GM12872 (cell line): ENCODE results near the gene BST1.

Experiments used
- CTCF ChIP-seq: IDR thresholded peaks from 3 replicates; pipeline ENCODE4 v1.5.1; 2011; ENCODE audit warnings: low read depth, mild to moderate bottlenecking, low read length, moderate library complexity; ENCODE audit not compliant: insufficient read depth

Gene BST1

GRCh38 chr4:15690020-15690809, 12.7 kb upstream of the BST1 start:
- TF ChIP-seq CTCF = no peak

DNA sequence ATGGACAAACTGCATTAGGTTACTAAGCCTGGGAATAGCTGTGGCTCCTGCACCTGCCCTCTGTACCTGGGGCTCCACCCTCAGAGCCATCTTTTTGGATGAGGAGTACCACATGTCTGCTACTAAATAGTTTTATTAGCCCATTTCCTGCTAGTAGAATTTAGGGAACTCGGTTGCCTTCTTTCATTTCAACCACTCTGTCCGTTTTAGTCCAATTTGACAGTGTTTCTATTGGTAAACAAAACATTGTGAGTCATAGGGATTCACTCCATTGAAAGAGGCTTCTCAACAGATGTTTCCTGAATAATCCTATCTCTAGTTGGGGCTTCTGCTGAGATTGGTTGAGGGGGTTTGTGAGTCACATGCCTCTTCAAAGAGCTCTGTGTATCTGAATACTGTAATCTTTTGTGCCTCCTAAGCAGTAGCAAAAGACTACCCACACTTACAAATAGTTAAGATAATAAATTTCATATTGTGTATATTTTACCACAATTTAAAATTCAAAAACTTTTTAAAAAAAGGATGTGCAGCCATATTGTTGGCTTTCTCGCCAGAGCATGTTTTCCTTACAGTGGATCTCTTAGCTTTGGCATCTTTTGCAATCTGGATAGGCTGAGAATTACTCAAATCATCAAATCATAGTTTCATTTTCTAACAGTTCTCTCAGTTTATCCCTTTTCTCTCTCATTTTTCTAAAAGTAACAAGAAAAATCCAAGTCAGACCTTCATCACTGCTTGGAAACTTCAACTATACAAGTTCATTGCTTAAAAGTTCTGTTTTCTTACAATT, 11.3 kb upstream of the BST1 start:
- no peak for TF ChIP-seq CTCF

DNA sequence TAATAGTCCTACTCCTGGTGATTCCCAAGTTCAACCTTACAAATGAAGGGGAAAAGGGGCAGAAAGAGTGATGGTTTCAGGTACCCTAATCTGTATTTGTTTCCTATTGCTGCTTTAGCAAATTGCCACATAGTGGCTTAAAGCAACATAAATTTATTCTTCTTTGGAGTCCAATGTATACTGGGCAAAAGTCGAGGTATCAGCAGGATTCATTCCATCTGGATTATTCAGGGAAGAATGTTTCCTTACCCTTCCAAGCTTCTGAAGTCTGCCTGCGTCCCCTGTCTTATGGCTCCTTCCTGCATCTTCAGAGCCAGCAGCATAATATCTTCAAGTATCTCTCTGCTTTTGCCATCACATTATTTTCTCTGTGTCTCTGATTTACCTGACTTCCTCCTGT, 10.3 kb upstream of the BST1 start:
- TF ChIP-seq CTCF = no peak

GRCh38 chr4:15694431-15694830, 8.4 kb upstream of the BST1 start:
- no peak for TF ChIP-seq CTCF

DNA sequence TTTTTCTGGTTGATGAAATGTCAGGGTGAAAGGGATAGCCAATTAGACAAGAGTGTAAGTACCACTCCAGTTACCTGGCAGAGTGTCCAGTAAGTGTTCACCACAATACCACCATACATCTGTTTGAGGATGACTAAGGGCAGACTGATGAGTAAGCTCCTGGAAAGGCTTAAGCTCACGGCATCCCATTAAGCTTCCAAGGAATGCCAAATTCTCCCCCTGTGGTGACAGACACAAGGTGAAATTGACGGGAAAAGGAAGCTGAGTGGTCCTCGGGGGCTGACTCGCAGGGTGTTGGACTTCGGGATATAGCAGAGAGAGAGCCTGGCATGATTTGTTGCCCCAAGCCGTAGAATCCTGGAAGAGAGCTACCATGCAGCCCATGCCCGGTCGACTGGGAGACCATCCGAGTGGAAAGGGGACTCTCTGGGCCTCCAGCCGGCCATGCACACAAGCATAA, 7.6 kb upstream of the BST1 start:
- no peak for TF ChIP-seq CTCF

GRCh38 chr4:15695729-15696128, 7.1 kb upstream of the BST1 start:
- TF ChIP-seq CTCF = no peak

DNA sequence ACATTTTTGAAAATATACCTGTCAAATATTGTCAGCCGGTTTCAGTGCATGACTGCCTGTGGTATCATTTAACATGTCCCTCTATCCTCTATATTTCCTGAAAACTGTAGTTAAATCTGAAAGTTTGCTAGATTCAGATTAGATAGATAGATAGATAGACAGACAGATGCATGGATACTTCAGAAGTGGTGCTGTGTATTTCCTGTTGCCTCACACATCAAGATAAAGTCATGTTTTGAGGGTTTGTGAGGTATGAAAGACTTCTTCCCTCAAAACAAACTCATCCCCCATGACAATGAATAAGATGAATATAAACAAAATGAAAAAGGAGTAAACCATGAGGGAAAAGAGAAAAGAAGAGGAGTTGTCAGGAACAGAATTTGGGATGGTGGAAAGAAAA, 6.0 kb upstream of the BST1 start:
- TF ChIP-seq CTCF = no peak
